GM15510 (cell line): ENCODE measurements around the gene EEFSEC.

Experiments used
- POLR2A ChIP-seq: IDR thresholded peaks from 3 replicates; pipeline ENCODE4 v1.6.1; 2011; ENCODE audit warnings: borderline replicate concordance; ENCODE audit not compliant: insufficient read length; ENCODE audit errors: extremely low read depth

The EEFSEC gene

GRCh38 chr3:128436214-128436613 is 282.9 kb downstream of the EEFSEC start:
- no peak for TF ChIP-seq POLR2A

- no peak for TF ChIP-seq POLR2A
These were observed 285.3 kb downstream of the EEFSEC start for GRCh38 chr3:128438488-128439072.

DNA sequence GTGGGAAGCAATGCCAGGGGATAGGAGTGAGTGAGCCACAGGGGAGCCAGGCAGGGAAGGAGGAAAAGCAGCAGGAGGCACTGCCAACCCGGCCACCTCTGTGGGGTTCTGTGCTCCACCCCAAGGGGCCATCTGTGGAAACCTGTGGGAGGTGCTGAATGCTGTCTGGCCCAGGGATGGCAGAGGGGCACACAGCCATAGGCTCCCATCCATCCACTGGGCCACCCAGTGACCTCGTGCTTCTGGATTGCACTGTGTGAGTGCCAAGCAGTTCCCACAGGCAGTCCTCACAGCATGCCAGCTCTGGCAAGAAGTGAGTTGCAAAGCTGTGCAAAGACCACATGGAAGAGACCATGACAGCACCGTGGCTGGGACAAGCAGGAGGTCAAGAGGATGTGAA is 285.9 kb downstream of the EEFSEC start:
- no peak for TF ChIP-seq POLR2A

- TF ChIP-seq POLR2A: no peak
These were observed 288.8 kb downstream of the EEFSEC start for GRCh38 chr3:128442070-128442469.

GRCh38 chr3:128442949-128443348 is 289.7 kb downstream of the EEFSEC start:
- TF ChIP-seq POLR2A: no peak

- no peak for TF ChIP-seq POLR2A
These were observed 290.5 kb downstream of the EEFSEC start for GRCh38 chr3:128443771-128444170.

- no peak for TF ChIP-seq POLR2A
These were observed 292.1 kb downstream of the EEFSEC start for GRCh38 chr3:128445357-128445756.

GRCh38 chr3:128446821-128447220 is 293.5 kb downstream of the EEFSEC start:
- no peak for TF ChIP-seq POLR2A

GRCh38 chr3:128447561-128448013 is 294.3 kb downstream of the EEFSEC start:
- TF ChIP-seq POLR2A: no peak

GRCh38 chr3:128448491-128448890 is 295.2 kb downstream of the EEFSEC start:
- TF ChIP-seq POLR2A: no peak

GRCh38 chr3:128449111-128449638 is 295.9 kb downstream of the EEFSEC start:
- TF ChIP-seq POLR2A: no peak

DNA sequence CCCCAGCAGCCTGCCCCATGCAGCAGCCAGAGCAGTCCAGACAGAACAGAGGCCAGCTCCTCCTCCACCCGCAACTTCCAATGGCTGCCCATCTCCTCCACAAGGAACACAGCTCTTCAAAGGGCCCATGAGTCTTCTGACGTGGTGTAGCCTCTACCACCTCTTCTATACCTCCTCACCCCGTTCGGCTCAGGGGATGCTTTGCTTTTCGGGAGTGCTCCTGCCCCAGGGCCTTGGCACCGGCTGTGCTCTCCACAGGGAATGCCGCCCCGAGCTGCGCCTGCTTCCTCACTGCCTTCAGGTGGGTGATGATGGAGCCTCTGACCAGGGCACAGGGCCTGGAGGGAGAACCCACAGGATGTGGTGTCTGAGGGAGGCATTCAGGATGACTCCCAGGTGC is 298.8 kb downstream of the EEFSEC start:
- no peak for TF ChIP-seq POLR2A

DNA sequence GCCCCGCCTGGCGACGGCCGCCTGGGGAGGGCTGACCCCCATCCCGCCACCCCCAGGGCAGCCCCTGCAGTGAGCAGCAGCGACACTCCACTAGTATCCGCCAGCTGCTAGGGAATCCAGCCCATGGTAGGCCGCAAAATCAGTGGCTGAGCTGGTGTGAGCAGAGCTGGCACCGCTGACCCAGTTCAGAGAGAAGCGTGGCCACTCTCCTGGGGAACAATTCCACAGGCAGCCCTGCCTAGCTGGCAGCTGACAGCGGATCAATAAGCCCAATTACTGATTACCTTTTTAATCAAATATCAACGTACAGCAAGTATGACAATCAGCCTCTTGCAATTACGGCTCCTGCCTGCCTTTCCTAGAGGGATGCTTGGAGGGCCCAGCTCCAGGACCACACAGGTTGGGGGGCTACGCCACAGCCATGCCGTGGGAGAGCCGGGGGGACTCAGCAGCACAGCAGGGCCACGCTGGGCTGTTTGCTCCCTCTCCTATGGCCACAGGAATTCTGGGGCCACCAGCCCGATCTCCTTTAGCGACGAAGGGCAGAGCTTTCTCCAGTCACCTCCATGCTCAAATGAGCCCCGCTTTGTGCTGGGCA is 299.5 kb downstream of the EEFSEC start:
- TF ChIP-seq POLR2A: no peak

- TF ChIP-seq POLR2A: no peak
These were observed 300.4 kb downstream of the EEFSEC start for GRCh38 chr3:128453501-128454309.

- no peak for TF ChIP-seq POLR2A
These were observed 301.0 kb downstream of the EEFSEC start for GRCh38 chr3:128454310-128454618.

GRCh38 chr3:128455116-128455515 is 301.8 kb downstream of the EEFSEC start:
- TF ChIP-seq POLR2A: no peak

DNA sequence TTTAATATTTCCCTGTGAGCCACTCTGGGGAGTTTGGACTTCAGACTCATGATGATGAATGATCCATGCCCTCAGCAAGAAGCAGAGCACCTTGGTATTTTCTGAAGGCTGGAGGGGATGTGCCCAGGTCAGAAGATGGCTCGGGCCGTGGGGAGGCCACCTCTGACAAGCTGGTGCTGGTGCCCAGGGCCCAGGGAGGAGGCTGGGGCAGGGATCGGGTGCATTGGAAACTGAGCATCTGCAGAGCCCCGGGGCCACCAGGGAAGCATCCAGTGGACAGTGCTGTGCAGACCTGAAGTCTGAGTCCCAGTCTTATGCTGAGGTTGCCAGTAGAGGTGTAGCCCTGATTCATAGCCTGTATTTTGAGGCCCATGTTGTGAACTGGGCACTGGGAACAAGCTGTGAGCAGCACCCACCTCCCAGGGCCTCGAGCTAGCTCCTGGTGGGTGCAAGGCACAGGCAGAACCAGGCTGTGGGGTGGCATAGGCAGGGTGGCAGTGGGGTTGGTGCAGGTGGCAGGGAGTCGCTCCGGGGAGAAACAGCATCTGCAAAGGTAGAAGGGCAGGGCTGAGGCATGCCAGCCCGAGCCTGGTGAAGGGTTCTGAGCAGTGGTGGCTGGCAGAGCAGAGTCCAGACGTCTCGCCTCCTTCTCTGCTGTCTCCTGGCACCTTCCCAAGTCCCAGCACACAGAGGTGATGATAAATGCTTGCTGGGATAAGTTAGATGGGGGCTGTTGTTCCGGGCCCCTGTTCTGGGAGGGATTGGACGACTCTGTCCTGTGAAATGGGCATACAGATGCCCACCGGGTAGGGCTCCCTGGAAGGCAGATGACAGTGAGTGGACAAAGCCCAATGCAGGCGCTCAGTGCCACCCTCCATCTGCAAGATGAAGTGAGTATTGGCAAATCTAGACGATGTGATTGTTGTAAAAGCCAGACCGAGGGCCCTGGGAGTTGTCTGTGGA is 302.8 kb downstream of the EEFSEC start:
- TF ChIP-seq POLR2A: no peak
